Mucosa of rectum (tissue), 2 donors: ENCODE data around the gene MEMO1.
"Not testable (repeated sequence)": the region's sequence is repeated elsewhere in the genome, so short reads cannot be mapped to it uniquely, and the experiment has no call there.

Experiments
- H3K27ac ChIP-seq, 2 donors: one replicate each; pipeline ENCODE4 v1.7.0; 2013; ENCODE audit warnings: inconsistent platforms in 2 of 2, low read depth in 2 of 2, low read length in 2 of 2
- H3K27me3 ChIP-seq, 2 donors: one replicate each; pipeline ENCODE4 v1.7.0; 2013; ENCODE audit warnings: low read length in 2 of 2; ENCODE audit not compliant: control insufficient read depth in 2 of 2, insufficient read depth in 2 of 2
- H3K36me3 ChIP-seq, 2 donors: one replicate each; pipeline ENCODE4 v1.7.0; 2013; ENCODE audit warnings: low read length in 2 of 2; ENCODE audit not compliant: control insufficient read depth in 2 of 2, insufficient read depth in 2 of 2
- H3K4me1 ChIP-seq, 2 donors: one replicate each; pipeline ENCODE4 v1.7.0; 2013; ENCODE audit warnings: low read length in 2 of 2, mild to moderate bottlenecking in 1 of 2; ENCODE audit not compliant: control insufficient read depth in 2 of 2, insufficient read depth in 2 of 2
- H3K4me3 ChIP-seq, 2 donors: one replicate each; pipeline ENCODE4 v1.7.0; 2013; ENCODE audit warnings: low read length in 2 of 2
- H3K9ac ChIP-seq, 2 donors: one replicate each; pipeline ENCODE4 v1.7.0; 2013; ENCODE audit warnings: low read length in 2 of 2, low read depth in 1 of 2, mild to moderate bottlenecking in 1 of 2
- H3K9me3 ChIP-seq, 2 donors: one replicate each; pipeline ENCODE4 v1.7.0; 2013; ENCODE audit warnings: low read length in 2 of 2; ENCODE audit not compliant: control insufficient read depth in 2 of 2
- donor health status: healthy.
- donor health status: Normal muscosa, but diverticular disease.

MEMO1 gene

DNA sequence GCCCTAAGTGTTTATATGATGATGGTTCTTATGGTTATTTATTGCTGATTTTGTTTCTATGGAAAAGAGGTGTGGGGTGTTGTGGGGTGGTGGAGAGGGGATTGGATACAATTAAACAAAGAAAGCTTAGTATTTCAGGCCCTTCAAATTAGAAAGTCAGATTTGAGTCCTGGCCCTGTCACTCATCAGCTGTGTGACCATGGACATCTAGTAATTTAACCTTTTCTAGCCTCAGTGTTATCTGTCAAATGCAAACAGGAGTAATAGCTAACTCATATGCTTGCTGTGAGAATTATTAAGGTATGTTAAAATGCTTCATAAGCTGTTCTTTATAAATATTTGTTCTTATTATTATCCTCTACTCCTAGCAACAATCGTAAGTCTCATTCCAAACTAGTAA is 2.1 kb upstream of the MEMO1 start:
- Histone ChIP-seq H3K27me3 (no peaks in the 10 kb centered on the region), H3K4me3 (no peak overlapping the region), H3K9ac (no peak overlapping the region), H3K27ac (no peak overlapping the region), H3K4me1 (peaks cover 0 to 17% of the 10 kb centered on the region in 2 donors), H3K9me3 (no peaks in the 10 kb centered on the region), H3K36me3 (peaks cover 0 to 3% of the 10 kb centered on the region in 2 donors)

- Histone ChIP-seq H3K27me3 (no peaks in the 10 kb centered on the region), H3K9ac (peak overlapping the region; percentile 54 to 79), H3K4me3 (peak overlapping the region; percentile 80 to 93), H3K36me3 (no peaks in the 10 kb centered on the region), H3K9me3 (no peaks in the 10 kb centered on the region), H3K27ac (peak overlapping the region; percentile 86 to 93), H3K4me1 (peaks cover 0 to 25% of the 10 kb centered on the region in 2 donors)
Observed at GRCh38 chr2:32011485-32011960, 715 bp upstream of the MEMO1 start.

DNA sequence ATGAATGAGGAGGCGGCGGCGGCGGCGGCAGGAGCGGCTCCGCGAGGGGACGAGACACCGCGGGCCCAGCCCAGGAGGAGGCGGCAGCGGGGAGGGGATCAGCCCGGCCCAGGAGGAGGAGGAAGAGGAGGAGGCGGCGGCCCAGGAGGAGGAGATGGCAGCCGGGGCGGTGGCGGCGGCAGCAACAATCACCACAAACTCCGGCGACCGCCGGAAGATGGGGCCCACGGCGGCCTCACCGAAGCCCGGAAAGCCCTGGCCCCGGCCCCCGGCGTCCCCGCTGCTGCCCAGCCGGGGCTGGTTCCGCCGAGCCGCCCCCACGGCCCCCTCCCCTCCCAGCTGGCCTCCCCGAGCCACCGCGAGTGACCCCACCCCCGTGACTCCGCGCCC is 533 bp downstream of the MEMO1 start:
- H3K27me3 ChIP-seq, H3K9me3 ChIP-seq, H3K36me3 ChIP-seq: not testable (repeated sequence)
- Histone ChIP-seq H3K9ac (peak overlapping the region in 1 of 2 donors; percentile 26), H3K4me1 (peaks cover 0 to 25% of the 10 kb centered on the region in 2 donors), H3K27ac (peak overlapping the region; percentile 86 to 93), H3K4me3 (peak overlapping the region in 1 of 2 donors; percentile 48)

GRCh38 chr2:32009516-32010256 is 1.1 kb downstream of the MEMO1 start:
- Histone ChIP-seq H3K9ac (peak overlapping the region; percentile 70 to 84), H3K36me3 (no peaks in the 10 kb centered on the region), H3K27me3 (no peaks in the 10 kb centered on the region), H3K27ac (peak overlapping the region; percentile 86 to 93), H3K4me1 (peaks cover 0 to 25% of the 10 kb centered on the region in 2 donors), H3K9me3 (no peaks in the 10 kb centered on the region), H3K4me3 (peak overlapping the region; percentile 85 to 89)

GRCh38 chr2:32008805-32009515 is 1.8 kb downstream of the MEMO1 start:
- Histone ChIP-seq H3K36me3 (no peaks in the 10 kb centered on the region), H3K27me3 (no peaks in the 10 kb centered on the region), H3K4me3 (peak overlapping the region; percentile 85 to 89), H3K9me3 (no peaks in the 10 kb centered on the region), H3K9ac (peak overlapping the region; percentile 70 to 84), H3K27ac (peak overlapping the region; percentile 79 to 81), H3K4me1 (peaks cover 0 to 25% of the 10 kb centered on the region in 2 donors)

DNA sequence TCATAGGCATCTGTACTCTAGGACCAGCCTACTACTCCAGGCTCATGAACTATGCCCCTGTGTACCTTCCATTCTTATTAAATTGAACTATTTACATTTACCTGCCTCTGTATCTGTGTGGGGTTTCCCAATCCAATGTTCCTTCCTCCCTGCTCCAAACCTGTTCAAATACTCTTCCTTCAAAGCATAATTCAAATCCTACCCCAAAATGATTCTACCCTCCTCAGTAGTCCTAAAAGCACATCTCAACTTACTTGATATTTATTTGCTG is 3.8 kb downstream of the MEMO1 start:
- H3K9me3 ChIP-seq: no peaks in the 10 kb centered on the region
- H3K9ac ChIP-seq: no peak overlapping the region
- H3K4me1 ChIP-seq: peaks cover 0 to 25% of the 10 kb centered on the region in 2 donors
- H3K36me3 ChIP-seq: no peaks in the 10 kb centered on the region
- H3K4me3 ChIP-seq: no peak overlapping the region
- no peak overlapping the region for H3K27ac ChIP-seq
- H3K27me3 ChIP-seq: no peaks in the 10 kb centered on the region

GRCh38 chr2:32005371-32005976 is 5.3 kb downstream of the MEMO1 start:
- H3K4me3 ChIP-seq: no peak overlapping the region
- no peaks in the 10 kb centered on the region for H3K27me3 ChIP-seq
- H3K4me1 ChIP-seq: peaks cover 0 to 20% of the 10 kb centered on the region in 2 donors
- H3K36me3 ChIP-seq: no peaks in the 10 kb centered on the region
- H3K27ac ChIP-seq: no peak overlapping the region
- H3K9ac ChIP-seq: no peak overlapping the region
- H3K9me3 ChIP-seq: no peaks in the 10 kb centered on the region

DNA sequence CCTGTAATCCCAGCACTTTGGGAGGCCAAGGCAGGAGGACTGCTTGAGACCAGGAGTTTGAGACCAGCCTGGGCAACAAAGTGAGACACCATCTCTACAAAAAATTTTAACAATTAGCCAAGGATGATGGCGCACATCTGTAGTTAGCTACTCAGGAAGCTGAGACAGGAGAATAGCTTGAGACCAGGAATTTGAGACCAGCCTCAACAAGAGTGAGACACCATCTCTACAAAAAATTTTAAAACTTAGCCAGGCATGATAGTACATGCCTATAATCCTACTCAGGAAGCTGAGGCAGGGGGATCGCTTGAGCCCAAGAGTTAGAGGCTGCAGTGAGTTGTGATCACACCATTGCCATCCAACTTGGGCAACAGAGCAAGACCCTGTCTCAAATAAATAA is 7.0 kb downstream of the MEMO1 start:
- Histone ChIP-seq H3K9me3 (no peaks in the 10 kb centered on the region), H3K27ac (no peak overlapping the region), H3K27me3 (no peaks in the 10 kb centered on the region), H3K9ac (no peak overlapping the region), H3K4me1 (peaks cover 0 to 17% of the 10 kb centered on the region in 2 donors), H3K4me3 (no peak overlapping the region), H3K36me3 (no peaks in the 10 kb centered on the region)

GRCh38 chr2:32002406-32002805 is 8.4 kb downstream of the MEMO1 start:
- H3K4me3 ChIP-seq: no peak overlapping the region
- no peaks in the 10 kb centered on the region for H3K9me3 ChIP-seq
- peaks cover 0 to 7% of the 10 kb centered on the region in 2 donors for H3K4me1 ChIP-seq
- H3K27me3 ChIP-seq: no peaks in the 10 kb centered on the region
- no peak overlapping the region for H3K27ac ChIP-seq
- no peaks in the 10 kb centered on the region for H3K36me3 ChIP-seq
- H3K9ac ChIP-seq: no peak overlapping the region

- no peaks in the 10 kb centered on the region for H3K36me3 ChIP-seq
- no peak overlapping the region for H3K4me3 ChIP-seq
- H3K27ac ChIP-seq: no peak overlapping the region
- H3K9ac ChIP-seq: no peak overlapping the region
- no peaks in the 10 kb centered on the region for H3K27me3 ChIP-seq
- no peaks in the 10 kb centered on the region for H3K4me1 ChIP-seq
- no peaks in the 10 kb centered on the region for H3K9me3 ChIP-seq
Observed at GRCh38 chr2:31999438-31999837, 11.4 kb downstream of the MEMO1 start.
